ENCODE data around the gene AP3B2.

- peak in 1 of 5 experiments; percentile 14 for TF ChIP-seq CTCF (IDR thresholded peaks at IDR 0.05)
- no peak for TF ChIP-seq EP300 (IDR thresholded peaks at IDR 0.05; ENCODE audit: low read depth)
- TF ChIP-seq POLR2AphosphoS5 (IDR thresholded peaks at IDR 0.05) = no peak
These were observed 62.4 kb downstream of the AP3B2 start, which contains the start of gene CPEB1 for GRCh38 chr15:82647045-82647834.

Data from transverse colon (tissue), 4 donors.